BJ (cell line): ENCODE measurements around the gene MEGF9. TPM values are rescaled to one million over a fixed set of nuclear protein-coding genes. Genes with fewer than 3 reads are reported as not detected.
"Not testable (repeated sequence)": the region's sequence is repeated elsewhere in the genome, so short reads cannot be mapped to it uniquely, and the experiment has no call there.

Source experiments
- CTCF ChIA-PET: fragments of 350-600 bp; formaldehyde crosslinking; extraction: SDS; loops from one replicate; lab custom pipeline; 2021; ENCODE audit warnings: antibody characterized with exemption, inconsistent platforms; lab: Yijun Ruan, JAX
- POLR2A ChIA-PET: fragments of 300-600 bp; sonication (Branson Sonifier 250); formaldehyde crosslinking; extraction: SDS; loops from one replicate; lab custom pipeline; 2021; ENCODE audit warnings: antibody characterized with exemption; lab: Charles Lee
- DNase-seq: peaks from one replicate; pipeline ENCODE4 v3.0.0-alpha.2; 2011; ENCODE audit warnings: low read depth
- H3K27me3 ChIP-seq: 2 replicates; pipeline ENCODE4 v1.6.0; 2011; ENCODE audit warnings: low read length; ENCODE audit not compliant: control insufficient read depth, insufficient read depth
- H3K36me3 ChIP-seq: 2 replicates; pipeline ENCODE4 v1.5.1; 2011; ENCODE audit warnings: low read length; ENCODE audit not compliant: control insufficient read depth, insufficient read depth
- H3K4me3 ChIP-seq: 2 replicates; pipeline ENCODE4 v1.5.1; 2011; ENCODE audit warnings: low read depth, mild to moderate bottlenecking, control low read depth, low read length
- CTCF ChIP-seq: IDR thresholded peaks from 2 replicates; pipeline ENCODE4 v1.5.1; 2011; ENCODE audit warnings: low read depth, mild to moderate bottlenecking, control low read depth, inconsistent platforms, low read length, moderate library complexity; ENCODE audit not compliant: insufficient read depth
- polyA plus RNA-seq: library from polyadenylated mRNA; depleted of rRNA; stranded (reverse); fragments of >200 nt; gene quantifications from 2 replicates; pipeline ENCODE4 v1.2.3, GENCODE V29; 2011

The MEGF9 gene
- polyA plus RNA-seq, 1 experiment: 1.1 TPM

- H3K36me3 ChIP-seq: peaks cover 2% of the 10 kb centered on the region
- H3K27me3 ChIP-seq: no peaks in the 10 kb centered on the region
- CTCF ChIA-PET: interaction anchor here (0.7 to 4.7 kb wide), 12 partner anchors 9 to 303 kb away, joined by 3 to 46 read pairs (median 8); no protein-coding TSS in a partner anchor
- TF ChIP-seq CTCF: no peak
- H3K4me3 ChIP-seq: no peak overlapping the region
- DNase-seq: no peak
- POLR2A ChIA-PET: no interaction called here
Measured at GRCh38 chr9:120757026-120757913, 43.0 kb upstream of the MEGF9 start.

GRCh38 chr9:120756531-120756930, 42.3 kb upstream of the MEGF9 start:
- POLR2A ChIA-PET: no interaction called here
- DNase-seq: no peak
- no peaks in the 10 kb centered on the region for H3K27me3 ChIP-seq
- no peak overlapping the region for H3K4me3 ChIP-seq
- TF ChIP-seq CTCF: no peak
- CTCF ChIA-PET: interaction anchor here (0.7 to 4.7 kb wide), 24 partner anchors 10 to 648 kb away, joined by 3 to 46 read pairs (median 6); partner anchors contain the start of gene FBXW2
- peaks cover 2% of the 10 kb centered on the region for H3K36me3 ChIP-seq

GRCh38 chr9:120755810-120756434, 41.7 kb upstream of the MEGF9 start:
- ChIA-PET CTCF (interaction anchor here (0.7 to 4.7 kb wide), 39 partner anchors 10 to 648 kb away, joined by 3 to 46 read pairs (median 4); partner anchors contain the start of gene FBXW2), POLR2A (no interaction called here)
- peaks cover 2% of the 10 kb centered on the region for H3K36me3 ChIP-seq
- TF ChIP-seq CTCF: peak; percentile 82
- H3K4me3 ChIP-seq: no peak overlapping the region
- DNase-seq: no peak
- H3K27me3 ChIP-seq: no peaks in the 10 kb centered on the region

GRCh38 chr9:120755044-120755443, 40.8 kb upstream of the MEGF9 start:
- no peak for TF ChIP-seq CTCF
- no peaks in the 10 kb centered on the region for H3K27me3 ChIP-seq
- no peak overlapping the region for H3K4me3 ChIP-seq
- H3K36me3 ChIP-seq: peaks cover 2% of the 10 kb centered on the region
- CTCF ChIA-PET: interaction anchor here (0.6 to 4.7 kb wide), 24 partner anchors 9 to 431 kb away, joined by 3 to 46 read pairs (median 6); no protein-coding TSS in a partner anchor
- POLR2A ChIA-PET: interaction anchor here (0.6 kb wide), 1 partner anchor 532 kb away, joined by 3 read pairs; no protein-coding TSS in a partner anchor
- no peak for DNase-seq

GRCh38 chr9:120750421-120750820, 36.2 kb upstream of the MEGF9 start:
- Histone ChIP-seq H3K36me3 (no peaks in the 10 kb centered on the region), H3K4me3 (no peak overlapping the region), H3K27me3 (no peaks in the 10 kb centered on the region)
- DNase-seq: peak; percentile 25
- TF ChIP-seq CTCF: no peak
- ChIA-PET POLR2A (no interaction called here), CTCF (no interaction called here)

GRCh38 chr9:120746366-120746765, 32.1 kb upstream of the MEGF9 start:
- H3K4me3 ChIP-seq, DNase-seq, POLR2A ChIA-PET, H3K36me3 ChIP-seq, H3K27me3 ChIP-seq: not testable (repeated sequence)
- CTCF ChIA-PET: interaction anchor here (2.1 kb wide), 1 partner anchor 9 kb away, joined by 5 read pairs; no protein-coding TSS in a partner anchor
